Esophagus muscularis mucosa (tissue), 4 donors: ENCODE data around the gene RALGDS. TPM values are rescaled to one million over a fixed set of nuclear protein-coding genes. Genes with fewer than 3 reads are reported as not detected.

Experiments used
- DNase-seq: peaks from one replicate; pipeline ENCODE4 v3.0.0-alpha.2; 2017; ENCODE audit errors: extremely low spot score
- H3K27ac ChIP-seq, 4 donors: fragments of 200-600 bp; sonication (generic); replicated peaks in 1 of 4; 1 replicate in 3 of 4; 2 replicates in 1 of 4; pipeline ENCODE4 v1.5.1; 2016 to 2019; ENCODE audit warnings: mild to moderate bottlenecking in 1 of 4
- H3K27me3 ChIP-seq, 4 donors: fragments of 200-600 bp; sonication (generic); one replicate each; pipeline versions ENCODE4 v1.5.1 to v1.6.0; 2016 to 2019
- H3K36me3 ChIP-seq, 4 donors: fragments of 200-600 bp; sonication (generic); one replicate each; pipeline ENCODE4 v1.5.1; 2016 to 2019
- H3K4me1 ChIP-seq, 4 donors: fragments of 200-600 bp; sonication (generic); one replicate each; pipeline ENCODE4 v1.5.1; 2016 to 2019
- H3K4me3 ChIP-seq, 4 donors: fragments of 200-600 bp; sonication (generic); 1 replicate in 2 of 4; 2 replicates in 2 of 4; pipeline ENCODE4 v1.5.1; 2016 to 2019; ENCODE audit warnings: mild to moderate bottlenecking in 4 of 4, moderate library complexity in 1 of 4
- H3K9me3 ChIP-seq, 4 donors: fragments of 200-600 bp; sonication (generic); 1 replicate in 3 of 4; 2 replicates in 1 of 4; pipeline ENCODE4 v1.5.1; 2016 to 2019
- EP300 ChIP-seq: sonication (generic); formaldehyde crosslinking; IDR thresholded peaks from one replicate; pipeline ENCODE4 v1.6.1; 2017; ENCODE audit warnings: antibody characterized with exemption
- POLR2A ChIP-seq: fragments of 450-650 bp; IDR thresholded peaks from one replicate; pipeline ENCODE4 v1.6.1; 2017; ENCODE audit warnings: antibody characterized with exemption, moderate library complexity, mild to moderate bottlenecking, low read depth
- POLR2AphosphoS5 ChIP-seq, 2 donors: sonication (generic); formaldehyde crosslinking; IDR thresholded peaks; one replicate each; pipeline ENCODE4 v1.6.1; 2017; ENCODE audit warnings: antibody characterized with exemption in 2 of 2
- WGBS: methylation state at CpG from one replicate; pipeline ENCODE4 v1.1.5; 2018; 5-methylcytosine and 5-hydroxymethylcytosine counted together
- intact Hi-C: fragments of 100-400 bp; cut with DNase I; formaldehyde crosslinking; loops from one replicate; pipeline ENCODE4 v1.15.1; 2023
- total RNA-seq, 4 donors: library from RNA; depleted of rRNA; stranded (reverse); fragments of >200 nt; gene quantifications; one replicate each; pipeline versions ENCODE4 v1.1.0 to v1.2.1, GENCODE V29; 2016
- TF ChIP-seq, protein P1 (sequence below), 3 experiments: fragments of 200-600 bp in 2 of 3; fragments of 450-650 bp in 1 of 3; sonication (generic) in 2 of 3; IDR thresholded peaks; one replicate each; pipeline ENCODE4 v1.5.1; 2017 to 2019; ENCODE audit warnings: antibody characterized with exemption in 3 of 3, mild to moderate bottlenecking in 2 of 3, moderate library complexity in 1 of 3

The RALGDS gene
- total RNA-seq, 4 donors from 2014 or later = 48.6 to 67.4 (median 54.8) TPM

DNA sequence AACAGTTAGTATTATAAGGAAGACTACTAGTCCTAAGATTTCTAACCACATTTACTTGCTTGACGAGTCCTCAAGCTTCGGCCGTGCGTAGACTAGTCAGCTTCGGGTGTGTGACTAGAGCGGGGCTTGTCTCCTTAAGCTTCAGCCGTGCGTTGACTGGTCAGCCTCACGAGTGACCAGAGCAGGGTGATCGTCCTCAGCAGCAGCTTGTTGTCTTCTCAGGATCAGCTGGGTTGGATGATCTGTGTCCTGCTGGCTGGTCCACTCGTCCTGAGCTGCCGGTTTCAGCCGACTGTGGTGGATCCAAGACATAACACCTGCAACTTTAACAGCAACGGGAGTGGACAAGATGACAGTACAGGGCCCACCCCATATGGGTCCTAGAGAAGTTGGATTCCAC is 42.6 kb downstream of the RALGDS start:
- no peaks in the 10 kb centered on the region for H3K36me3 ChIP-seq
- intact Hi-C loops = no loop called here
- H3K27me3 ChIP-seq = peaks cover 0 to 4% (median 0%) of the 10 kb centered on the region in 4 donors
- DNase-seq = no peak
- H3K27ac ChIP-seq = no peak overlapping the region
- no peak for TF ChIP-seq POLR2A
- TF ChIP-seq EP300 = no peak
- TF ChIP-seq POLR2AphosphoS5 (IDR thresholded peaks at IDR 0.05) = no peak
- TF ChIP-seq, protein P1, sequence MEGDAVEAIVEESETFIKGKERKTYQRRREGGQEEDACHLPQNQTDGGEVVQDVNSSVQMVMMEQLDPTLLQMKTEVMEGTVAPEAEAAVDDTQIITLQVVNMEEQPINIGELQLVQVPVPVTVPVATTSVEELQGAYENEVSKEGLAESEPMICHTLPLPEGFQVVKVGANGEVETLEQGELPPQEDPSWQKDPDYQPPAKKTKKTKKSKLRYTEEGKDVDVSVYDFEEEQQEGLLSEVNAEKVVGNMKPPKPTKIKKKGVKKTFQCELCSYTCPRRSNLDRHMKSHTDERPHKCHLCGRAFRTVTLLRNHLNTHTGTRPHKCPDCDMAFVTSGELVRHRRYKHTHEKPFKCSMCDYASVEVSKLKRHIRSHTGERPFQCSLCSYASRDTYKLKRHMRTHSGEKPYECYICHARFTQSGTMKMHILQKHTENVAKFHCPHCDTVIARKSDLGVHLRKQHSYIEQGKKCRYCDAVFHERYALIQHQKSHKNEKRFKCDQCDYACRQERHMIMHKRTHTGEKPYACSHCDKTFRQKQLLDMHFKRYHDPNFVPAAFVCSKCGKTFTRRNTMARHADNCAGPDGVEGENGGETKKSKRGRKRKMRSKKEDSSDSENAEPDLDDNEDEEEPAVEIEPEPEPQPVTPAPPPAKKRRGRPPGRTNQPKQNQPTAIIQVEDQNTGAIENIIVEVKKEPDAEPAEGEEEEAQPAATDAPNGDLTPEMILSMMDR (IDR thresholded peaks at IDR 0.05) = no peak
- no peaks in the 10 kb centered on the region for H3K9me3 ChIP-seq
- no peaks in the 10 kb centered on the region for H3K4me1 ChIP-seq
- WGBS = 76% methylated on average over 9 of the region's 14 CpGs
- no peak overlapping the region for H3K4me3 ChIP-seq

DNA sequence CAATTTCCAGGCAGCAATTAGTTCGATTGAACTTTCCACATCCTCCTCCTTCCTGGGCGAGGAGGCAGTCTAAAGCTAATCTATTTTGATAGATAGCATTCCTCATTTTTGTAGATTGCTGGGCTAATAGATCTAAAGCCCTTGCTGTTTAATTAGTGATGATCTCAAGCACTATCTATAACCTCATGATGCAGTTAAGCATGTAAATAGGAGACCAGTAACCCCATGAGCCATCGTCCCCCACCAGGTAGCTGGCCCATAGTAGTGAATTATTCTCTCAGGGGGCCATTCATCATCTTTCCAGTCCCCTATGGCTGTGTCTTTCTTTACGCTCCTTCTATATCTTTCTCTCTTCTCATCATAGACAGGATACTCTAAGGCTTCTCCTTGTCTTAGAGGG is 44.3 kb downstream of the RALGDS start:
- no peaks in the 10 kb centered on the region for H3K4me1 ChIP-seq
- H3K9me3 ChIP-seq = no peaks in the 10 kb centered on the region
- DNase-seq = no peak
- intact Hi-C loops = no loop called here
- H3K36me3 ChIP-seq = no peaks in the 10 kb centered on the region
- WGBS = 89% methylated on average over 4 of the region's 4 CpGs
- TF ChIP-seq EP300 = no peak
- TF ChIP-seq, protein P1 (IDR thresholded peaks at IDR 0.05) = no peak
- no peak for TF ChIP-seq POLR2A
- no peak for TF ChIP-seq POLR2AphosphoS5 (IDR thresholded peaks at IDR 0.05)
- H3K27me3 ChIP-seq = peaks cover 0 to under 1% (median 0%) of the 10 kb centered on the region in 4 donors
- no peak overlapping the region for H3K27ac ChIP-seq
- H3K4me3 ChIP-seq = no peak overlapping the region

DNA sequence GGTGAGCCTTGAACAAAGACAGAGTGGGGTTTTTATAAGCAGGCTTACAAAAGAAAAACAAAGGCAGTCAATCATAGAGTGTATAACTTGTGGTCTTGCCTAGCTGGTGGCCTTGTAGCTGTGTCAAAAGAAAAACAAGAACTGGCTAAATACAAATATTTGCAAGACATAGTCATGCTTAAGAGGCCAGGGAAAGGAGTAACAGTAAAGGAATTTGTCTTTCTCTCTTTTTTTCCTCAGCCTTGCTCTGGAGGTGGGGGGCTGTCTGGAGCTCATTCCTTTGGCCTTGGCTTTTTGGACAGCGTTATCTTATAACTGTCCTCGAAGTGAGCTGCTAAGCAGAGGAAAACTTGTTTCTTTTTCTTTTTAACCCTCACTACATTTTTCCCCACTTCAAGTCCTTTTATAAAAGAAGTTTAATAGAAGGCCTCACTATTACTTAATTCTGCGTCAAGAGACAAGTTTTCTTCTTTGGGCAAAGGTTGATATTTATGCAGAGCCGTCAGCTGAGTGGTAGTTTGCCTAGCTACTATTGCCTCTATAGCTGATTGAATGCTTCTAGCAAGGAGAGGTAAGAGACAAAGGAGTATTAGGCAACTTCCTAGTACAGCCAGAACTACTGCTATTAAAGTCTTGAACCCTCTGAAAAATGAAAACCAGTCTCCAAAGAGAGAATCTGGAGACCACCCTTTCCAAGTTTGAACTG is 45.0 kb downstream of the RALGDS start:
- Histone ChIP-seq H3K27ac (no peak overlapping the region), H3K4me1 (no peaks in the 10 kb centered on the region), H3K27me3 (no peaks in the 10 kb centered on the region), H3K9me3 (no peaks in the 10 kb centered on the region), H3K36me3 (peaks cover 0 to under 1% (median 0%) of the 10 kb centered on the region in 4 donors), H3K4me3 (no peak overlapping the region)
- DNase-seq = no peak
- TF ChIP-seq POLR2A (no peak), POLR2AphosphoS5 (IDR thresholded peaks at IDR 0.05) (no peak), EP300 (no peak)
- TF ChIP-seq, protein P1 (IDR thresholded peaks at IDR 0.05) = no peak
- 59% methylated on average over 4 of the region's 4 CpGs for WGBS
- intact Hi-C loops = no loop called here

DNA sequence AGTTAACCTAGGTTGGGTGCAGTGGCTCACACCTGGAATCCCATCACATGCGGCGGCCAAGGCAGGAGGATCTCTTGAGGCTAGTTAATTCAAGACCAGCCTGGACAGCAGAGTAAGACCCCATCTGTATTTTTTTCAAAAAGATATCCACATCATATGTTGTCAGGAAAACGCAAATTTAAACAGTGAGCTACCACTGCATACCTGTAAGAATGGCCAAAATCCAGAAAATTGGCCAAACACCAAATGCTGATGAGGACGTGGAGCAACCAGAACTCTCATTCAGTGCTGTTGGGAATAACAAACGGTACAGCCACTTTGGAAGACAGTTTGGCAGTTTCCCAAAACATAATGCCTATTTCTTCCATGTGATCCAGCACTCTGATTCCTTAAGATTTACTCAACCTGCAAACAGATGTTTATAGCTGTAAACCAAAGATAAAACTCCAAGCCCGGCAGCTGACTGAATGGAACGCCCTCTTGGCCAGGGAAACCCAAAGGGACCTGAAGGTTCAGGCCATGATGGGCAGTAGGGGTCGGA is 46.9 kb downstream of the RALGDS start:
- Histone ChIP-seq H3K27ac (no peak overlapping the region), H3K27me3 (no peaks in the 10 kb centered on the region)
- intact Hi-C loops = no loop called here

More for the DNA sequence above, 46.9 kb downstream of the RALGDS start:
- H3K36me3 ChIP-seq = peaks cover 0 to 7% (median 0%) of the 10 kb centered on the region in 4 donors
- TF ChIP-seq, protein P1 (IDR thresholded peaks at IDR 0.05) = no peak
- TF ChIP-seq POLR2A (no peak), POLR2AphosphoS5 (IDR thresholded peaks at IDR 0.05) (no peak), EP300 (no peak)
- DNase-seq = no peak
- no peaks in the 10 kb centered on the region for H3K4me1 ChIP-seq
- 67% methylated on average over 8 of the region's 8 CpGs for WGBS
- no peak overlapping the region for H3K4me3 ChIP-seq
- no peaks in the 10 kb centered on the region for H3K9me3 ChIP-seq
